ENCODE data around the gene EBI3. TPM values are rescaled to one million over a fixed set of nuclear protein-coding genes. Genes with fewer than 3 reads are reported as not detected.

The EBI3 gene
- total and polyA plus RNA-seq, 2 donors (not counting 1 experiment from before 2014, with no cell fraction given): 11.9 to 15.6 TPM

- no peaks in the 10 kb centered on the region for H4K20me1 ChIP-seq (ENCODE audit: control insufficient read depth, insufficient read depth, low read length, poor library complexity, severe bottlenecking)
- H3K4me1 Mint-ChIP-seq: peaks cover 10% of the 10 kb centered on the region
- H3K27me3 ChIP-seq (replicated peaks in 1 of 4; ENCODE audit: control extremely low read depth in 1 of 4, control insufficient read depth in 3 of 4, insufficient read depth in 4 of 4, low read length in 3 of 4): peaks cover 0 to 12% (median 0%) of the 10 kb centered on the region in 4 experiments
- H3K4me3 ChIP-seq (ENCODE audit: control extremely low read depth in 1 of 5, extremely low read depth in 1 of 5, insufficient read depth in 1 of 5, low read depth in 2 of 5, low read length in 4 of 5): no peak overlapping the region
- ATAC-seq (ENCODE audit: low read depth) (no peak), DNase-seq (no peak)
- no peaks in the 10 kb centered on the region for H3K79me2 ChIP-seq (ENCODE audit: control insufficient read depth, insufficient read depth, low read length)
- H3K9me3 ChIP-seq (ENCODE audit: control extremely low read depth in 1 of 3, control insufficient read depth in 2 of 3, insufficient read depth in 1 of 3, low read length in 2 of 3): peaks cover 0 to 15% (median 3%) of the 10 kb centered on the region in 3 donors
- H3K4me1 ChIP-seq (ENCODE audit: control insufficient read depth in 2 of 2, insufficient read depth in 2 of 2, low read length in 2 of 2): peaks cover 0 to 15% of the 10 kb centered on the region in 2 donors
- no peak overlapping the region for H3K9ac ChIP-seq (ENCODE audit: low read length)
- no peak overlapping the region for H3K4me2 ChIP-seq (replicated peaks; ENCODE audit: low read depth, low read length, poor library complexity, severe bottlenecking)
- no peak overlapping the region for H3K27ac ChIP-seq (ENCODE audit: low read length in 2 of 2)
- ChIA-PET CTCF (no interaction called here), POLR2A (no interaction called here)
- H3K27ac Mint-ChIP-seq: no peak overlapping the region
- no peak overlapping the region for H2AFZ ChIP-seq (ENCODE audit: insufficient read depth, low read depth, low read length, poor library complexity, severe bottlenecking)
- intact Hi-C loops (cut with micrococcal nuclease): no loop called here
- H3K9me3 Mint-ChIP-seq (ENCODE audit: insufficient read depth): no peaks in the 10 kb centered on the region
- H3K27me3 Mint-ChIP-seq: no peaks in the 10 kb centered on the region
- no peak overlapping the region for H3K4me3 Mint-ChIP-seq
- TF ChIP-seq EZH2 (IDR thresholded peaks at IDR 0.05; ENCODE audit: borderline replicate concordance, insufficient read depth, low read depth, low read length, poor library complexity, severe bottlenecking): no peak
- no peak for TF ChIP-seq CTCF (IDR thresholded peaks at IDR 0.05)
- 66% methylated on average over 2 of the region's 3 CpGs for WGBS (ENCODE audit: insufficient coverage)
- no peaks in the 10 kb centered on the region for H3K36me3 ChIP-seq (replicated peaks in 1 of 2; ENCODE audit: control extremely low read depth in 1 of 2, control insufficient read depth in 1 of 2, extremely low read depth in 1 of 2, insufficient read depth in 2 of 2, low read length in 1 of 2)
Measured at GRCh38 chr19:4213116-4213515, 16.2 kb upstream of the EBI3 start.

GRCh38 chr19:4215807-4216206 lies 13.5 kb upstream of the EBI3 start:
- no peak overlapping the region for H3K9ac ChIP-seq (ENCODE audit: low read length)
- H3K4me3 ChIP-seq (ENCODE audit: control extremely low read depth in 1 of 5, extremely low read depth in 1 of 5, insufficient read depth in 1 of 5, low read depth in 2 of 5, low read length in 4 of 5): no peak overlapping the region
- intact Hi-C loops (cut with micrococcal nuclease): no loop called here
- WGBS (ENCODE audit: insufficient coverage): 89% methylated on average over 1 of the region's 10 CpGs
- Mint-ChIP-seq H3K4me1 (peaks cover 10% of the 10 kb centered on the region), H3K27me3 (no peaks in the 10 kb centered on the region), H3K9me3 (ENCODE audit: insufficient read depth) (no peaks in the 10 kb centered on the region), H3K27ac (no peak overlapping the region), H3K4me3 (no peak overlapping the region)
- H4K20me1 ChIP-seq (ENCODE audit: control insufficient read depth, insufficient read depth, low read length, poor library complexity, severe bottlenecking): no peaks in the 10 kb centered on the region
- H3K36me3 ChIP-seq (replicated peaks in 1 of 2; ENCODE audit: control extremely low read depth in 1 of 2, control insufficient read depth in 1 of 2, extremely low read depth in 1 of 2, insufficient read depth in 2 of 2, low read length in 1 of 2): no peaks in the 10 kb centered on the region
- no peak overlapping the region for H3K27ac ChIP-seq (ENCODE audit: low read length in 2 of 2)
- H3K27me3 ChIP-seq (replicated peaks in 1 of 4; ENCODE audit: control extremely low read depth in 1 of 4, control insufficient read depth in 3 of 4, insufficient read depth in 4 of 4, low read length in 3 of 4): peaks cover 0 to 5% (median 0%) of the 10 kb centered on the region in 4 experiments
- peaks cover 0 to 15% of the 10 kb centered on the region in 2 donors for H3K4me1 ChIP-seq (ENCODE audit: control insufficient read depth in 2 of 2, insufficient read depth in 2 of 2, low read length in 2 of 2)
- DNase-seq (no peak), ATAC-seq (ENCODE audit: low read depth) (no peak)
- H2AFZ ChIP-seq (ENCODE audit: insufficient read depth, low read depth, low read length, poor library complexity, severe bottlenecking): no peak overlapping the region
- H3K9me3 ChIP-seq (ENCODE audit: control extremely low read depth in 1 of 3, control insufficient read depth in 2 of 3, insufficient read depth in 1 of 3, low read length in 2 of 3): peaks cover 0 to 15% (median 3%) of the 10 kb centered on the region in 3 donors
- POLR2A ChIA-PET: no interaction called here
- no peak overlapping the region for H3K4me2 ChIP-seq (replicated peaks; ENCODE audit: low read depth, low read length, poor library complexity, severe bottlenecking)
- H3K79me2 ChIP-seq (ENCODE audit: control insufficient read depth, insufficient read depth, low read length): no peaks in the 10 kb centered on the region
- CTCF ChIA-PET: no interaction called here
- TF ChIP-seq CTCF (IDR thresholded peaks at IDR 0.05) (no peak), EZH2 (IDR thresholded peaks at IDR 0.05; ENCODE audit: borderline replicate concordance, insufficient read depth, low read depth, low read length, poor library complexity, severe bottlenecking) (no peak)
